Stimulated activated CD4-positive, alpha-beta T cell treated with anti-CD3 and anti-CD28 coated beads, Interleukin-1b, Interleukin-23, amount 100 ng/mL, for 24 hours (primary cell): ENCODE data around the gene ITPR1.

ENCODE experiments used
- DNase-seq, 4 experiments: peaks; one replicate each; pipeline ENCODE4 v3.0.0-alpha.2; 2020; ENCODE audit warnings: low read depth in 4 of 4, low spot score in 1 of 4

Gene ITPR1

GRCh38 chr3:4678320-4678719 lies 185.2 kb downstream of the ITPR1 start:
- no peak for DNase-seq

GRCh38 chr3:4680227-4680691 lies 187.1 kb downstream of the ITPR1 start:
- DNase-seq: no peak

GRCh38 chr3:4680871-4681300 lies 187.7 kb downstream of the ITPR1 start:
- DNase-seq: no peak

GRCh38 chr3:4681301-4681700 lies 188.2 kb downstream of the ITPR1 start:
- DNase-seq: no peak

GRCh38 chr3:4684117-4684516 lies 191.0 kb downstream of the ITPR1 start:
- no peak for DNase-seq

GRCh38 chr3:4684976-4685375 lies 191.8 kb downstream of the ITPR1 start:
- no peak for DNase-seq

GRCh38 chr3:4685673-4686345 lies 192.7 kb downstream of the ITPR1 start:
- DNase-seq: no peak

GRCh38 chr3:4686619-4687018 lies 193.5 kb downstream of the ITPR1 start:
- no peak for DNase-seq

- DNase-seq: no peak
Measured at GRCh38 chr3:4687167-4687566, 194.0 kb downstream of the ITPR1 start.

GRCh38 chr3:4687596-4687995 lies 194.4 kb downstream of the ITPR1 start:
- no peak for DNase-seq

GRCh38 chr3:4688411-4688810 lies 195.3 kb downstream of the ITPR1 start:
- no peak for DNase-seq

GRCh38 chr3:4689021-4689420 lies 195.9 kb downstream of the ITPR1 start:
- DNase-seq: no peak

- no peak for DNase-seq
Measured at GRCh38 chr3:4690277-4690676, 197.1 kb downstream of the ITPR1 start.

- DNase-seq: no peak
Measured at GRCh38 chr3:4693620-4694019, 200.5 kb downstream of the ITPR1 start.

GRCh38 chr3:4695846-4696245 lies 202.7 kb downstream of the ITPR1 start:
- DNase-seq: no peak

GRCh38 chr3:4696266-4696665 lies 203.1 kb downstream of the ITPR1 start:
- DNase-seq: no peak

- DNase-seq: no peak
Measured at GRCh38 chr3:4698125-4698821, 205.1 kb downstream of the ITPR1 start.

GRCh38 chr3:4703054-4703480 lies 209.9 kb downstream of the ITPR1 start:
- no peak for DNase-seq

GRCh38 chr3:4704552-4704951 lies 211.4 kb downstream of the ITPR1 start:
- no peak for DNase-seq

GRCh38 chr3:4707324-4707723 lies 214.2 kb downstream of the ITPR1 start:
- DNase-seq: no peak

- no peak for DNase-seq
Measured at GRCh38 chr3:4708230-4708629, 215.1 kb downstream of the ITPR1 start.

GRCh38 chr3:4709341-4709740 lies 216.2 kb downstream of the ITPR1 start:
- no peak for DNase-seq

- no peak for DNase-seq
Measured at GRCh38 chr3:4710191-4710590, 217.0 kb downstream of the ITPR1 start.
